A549 (cell line): ENCODE data around the gene PSMA4.

Experiments
- BHLHE40 ChIP-seq: IDR thresholded peaks from 2 replicates; pipeline ENCODE4 v1.6.1; 2012; ENCODE audit warnings: low read depth, low read length, inconsistent platforms
- CTCF ChIP-seq: fragments of >200 bp; sonication (Bioruptor Twin); formaldehyde crosslinking; IDR thresholded peaks from 3 replicates; pipeline ENCODE4 v1.5.1; 2016
- MAX ChIP-seq: IDR thresholded peaks from 2 replicates; pipeline ENCODE4 v1.6.1; 2012
- PHF8 ChIP-seq: fragments of 200-600 bp; sonication (generic); IDR thresholded peaks from 2 replicates; pipeline ENCODE4 v1.6.1; 2016; ENCODE audit warnings: low read depth, mild to moderate bottlenecking, antibody characterized with exemption, moderate library complexity, borderline replicate concordance
- REST ChIP-seq: fragments of 200-600 bp; sonication (generic); IDR thresholded peaks from 2 replicates; pipeline ENCODE4 v1.6.1; 2016; ENCODE audit warnings: antibody characterized with exemption, mild to moderate bottlenecking, moderate library complexity
- ZC3H11A ChIP-seq: fragments of 450-650 bp; IDR thresholded peaks from 2 replicates; pipeline ENCODE4 v1.6.1; 2014; ENCODE audit warnings: antibody characterized with exemption, mild to moderate bottlenecking

GRCh38 chr15:78550194-78550593 is 9.9 kb downstream of the PSMA4 start:
- no peak for TF ChIP-seq CTCF
- TF ChIP-seq PHF8, result no peak
- TF ChIP-seq MAX, result no peak
- TF ChIP-seq REST, result no peak
- no peak for TF ChIP-seq ZC3H11A
- no peak for TF ChIP-seq BHLHE40
